NCI-H748 (cell line): ENCODE measurements around the gene COL5A1.

Experiments used
- DNase-seq: peaks from one replicate; lab custom pipeline; 2025; ENCODE audit not compliant: unreplicated experiment; lab: John Stamatoyannopoulos, UW

The COL5A1 gene

DNA sequence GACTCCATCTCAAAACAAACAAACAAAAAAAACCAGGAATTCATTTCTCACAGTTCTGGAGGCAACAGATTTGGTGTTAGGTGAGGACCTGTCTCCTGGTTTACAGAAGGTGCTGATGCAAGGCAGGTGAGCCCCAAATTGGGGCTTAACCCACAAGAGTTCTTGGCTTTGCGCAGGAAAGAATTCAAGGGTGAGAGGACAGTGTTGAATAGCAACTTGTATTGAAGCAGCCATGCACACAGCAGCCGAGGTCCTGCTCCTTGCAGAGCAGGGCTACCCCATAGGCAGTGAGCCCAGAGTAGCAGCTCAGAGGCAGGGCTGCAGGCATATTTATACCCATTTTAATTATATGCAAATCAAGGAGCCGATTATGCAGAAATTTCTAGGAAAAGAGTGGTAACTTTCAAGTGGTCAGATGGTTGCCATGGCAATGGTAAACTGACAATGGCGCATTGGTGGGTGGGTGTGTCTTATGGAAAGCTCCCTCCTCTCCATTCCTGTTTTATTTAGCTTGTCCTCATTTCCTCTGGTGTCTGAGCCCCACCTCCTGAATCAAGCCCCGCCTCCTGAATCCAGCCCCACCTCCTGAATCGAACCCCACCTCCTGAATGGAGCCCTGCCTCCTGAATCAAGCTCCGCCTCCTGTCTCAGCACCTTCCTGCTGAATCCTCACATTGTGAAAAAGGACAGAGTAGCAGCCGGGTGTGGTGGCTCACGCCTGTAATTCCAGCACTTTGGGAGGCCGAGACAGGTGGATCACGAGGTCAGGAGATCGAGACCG lies 34.5 kb upstream of the COL5A1 start:
- peak; percentile 20 for DNase-seq

- no peak for DNase-seq
Observed at GRCh38 chr9:134607971-134608370, 33.6 kb upstream of the COL5A1 start.

DNA sequence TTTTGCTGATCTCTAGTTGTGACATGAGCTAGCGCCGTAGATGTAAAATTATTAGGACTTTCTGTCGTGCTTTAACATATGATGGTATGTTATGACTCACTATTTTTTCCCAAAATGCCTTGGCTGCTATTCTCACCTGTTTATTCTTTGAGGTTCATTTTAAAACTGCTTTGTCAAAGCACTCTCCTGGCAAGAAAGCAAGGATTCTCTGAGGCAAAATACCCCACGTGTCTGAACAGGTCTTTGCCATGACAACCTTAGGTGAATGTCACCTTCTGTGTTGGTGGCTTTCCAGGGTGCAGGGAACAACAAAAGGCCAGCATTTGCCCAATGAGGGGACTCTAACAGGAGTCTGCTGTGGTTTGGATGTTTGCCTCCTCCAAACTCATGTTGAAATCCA lies 30.6 kb upstream of the COL5A1 start:
- no peak for DNase-seq

DNA sequence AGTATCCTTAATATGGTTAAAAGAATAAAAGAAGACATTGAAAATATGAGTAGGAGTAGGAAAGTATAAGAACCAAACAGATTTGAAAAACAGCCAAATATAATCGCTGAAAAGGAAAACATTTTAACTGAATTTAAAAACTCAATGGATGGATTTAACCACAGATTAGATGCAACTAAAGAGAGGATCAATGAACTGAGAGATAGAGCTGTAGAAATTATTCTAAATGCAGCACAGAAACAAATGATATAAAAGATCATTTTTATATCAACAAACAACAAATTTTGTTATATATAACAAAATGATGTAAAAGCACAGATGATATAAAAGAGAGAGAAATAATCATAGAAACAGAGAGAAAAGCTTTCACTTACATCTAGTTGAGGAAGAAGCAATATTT lies 29.3 kb upstream of the COL5A1 start:
- DNase-seq: no peak

GRCh38 chr9:134612715-134613114 lies 28.9 kb upstream of the COL5A1 start:
- DNase-seq: no peak

GRCh38 chr9:134614256-134614655 lies 27.3 kb upstream of the COL5A1 start:
- no peak for DNase-seq

GRCh38 chr9:134616341-134616740 lies 25.3 kb upstream of the COL5A1 start:
- no peak for DNase-seq

DNA sequence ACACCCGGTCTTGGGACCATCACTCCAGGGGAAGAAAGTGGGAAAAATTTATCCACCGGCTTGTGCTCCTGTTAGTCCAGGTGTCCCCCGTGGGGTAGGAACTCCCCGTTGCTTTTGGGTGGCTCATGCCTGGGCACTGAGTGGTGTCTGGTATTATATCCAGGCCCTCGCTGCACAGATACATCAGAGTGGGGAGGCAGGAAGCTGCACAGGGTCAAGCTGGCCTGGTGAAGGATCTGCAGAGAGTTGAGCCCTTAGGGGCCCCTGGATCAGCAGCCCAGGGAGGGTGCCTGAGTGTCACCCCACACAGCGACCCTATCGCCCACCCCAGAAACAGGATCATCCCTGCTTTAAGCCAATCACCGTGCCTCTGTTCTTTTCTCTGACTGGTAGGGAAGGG lies 24.4 kb upstream of the COL5A1 start:
- no peak for DNase-seq

DNA sequence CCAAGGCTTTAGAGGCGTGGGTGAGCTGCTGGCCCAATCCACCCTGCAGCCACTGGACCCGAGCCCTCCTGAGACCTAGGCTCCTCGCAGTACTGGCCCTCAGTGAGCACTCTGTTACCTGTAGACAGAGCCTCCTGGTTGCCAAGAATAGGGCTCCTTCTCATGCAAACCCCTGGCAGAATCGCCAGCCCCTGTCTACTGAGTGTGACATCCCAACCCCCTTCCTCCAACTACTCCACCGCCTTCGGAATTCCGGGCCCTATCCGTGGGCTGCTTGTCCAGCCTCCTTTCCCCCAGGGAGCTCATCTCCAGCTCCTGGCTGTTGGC lies 23.8 kb upstream of the COL5A1 start:
- no peak for DNase-seq

GRCh38 chr9:134618163-134618832 lies 23.3 kb upstream of the COL5A1 start:
- no peak for DNase-seq

DNA sequence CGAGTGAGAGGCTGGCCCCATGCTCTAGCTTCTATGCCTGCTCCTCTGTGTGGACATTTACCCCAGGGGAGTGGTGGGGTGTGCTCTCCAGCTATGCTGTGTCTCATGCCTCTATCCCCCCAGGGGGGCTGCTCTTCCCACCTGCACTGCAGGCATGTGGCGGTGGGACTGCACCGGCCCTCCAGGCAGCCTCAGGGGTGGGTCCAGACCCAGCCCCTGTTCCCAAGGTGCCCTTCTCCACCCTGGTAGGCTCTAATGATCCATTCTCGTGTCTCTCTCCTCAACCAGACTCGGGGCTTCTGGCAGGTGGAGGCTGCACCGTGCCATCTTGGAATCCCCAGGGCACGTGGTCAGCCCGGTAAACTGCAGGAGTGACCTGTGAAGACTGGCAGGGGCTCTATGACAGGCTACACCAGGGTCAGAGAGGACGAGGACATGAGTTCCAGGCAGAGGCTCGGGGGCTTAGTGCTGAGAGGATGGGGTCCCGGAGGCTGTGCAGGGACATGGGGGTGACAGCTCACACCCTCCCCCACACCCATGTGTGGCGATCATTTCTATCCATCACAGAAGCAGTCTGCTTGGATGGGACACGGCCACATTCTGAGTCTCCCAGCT lies 22.7 kb upstream of the COL5A1 start:
- no peak for DNase-seq

DNA sequence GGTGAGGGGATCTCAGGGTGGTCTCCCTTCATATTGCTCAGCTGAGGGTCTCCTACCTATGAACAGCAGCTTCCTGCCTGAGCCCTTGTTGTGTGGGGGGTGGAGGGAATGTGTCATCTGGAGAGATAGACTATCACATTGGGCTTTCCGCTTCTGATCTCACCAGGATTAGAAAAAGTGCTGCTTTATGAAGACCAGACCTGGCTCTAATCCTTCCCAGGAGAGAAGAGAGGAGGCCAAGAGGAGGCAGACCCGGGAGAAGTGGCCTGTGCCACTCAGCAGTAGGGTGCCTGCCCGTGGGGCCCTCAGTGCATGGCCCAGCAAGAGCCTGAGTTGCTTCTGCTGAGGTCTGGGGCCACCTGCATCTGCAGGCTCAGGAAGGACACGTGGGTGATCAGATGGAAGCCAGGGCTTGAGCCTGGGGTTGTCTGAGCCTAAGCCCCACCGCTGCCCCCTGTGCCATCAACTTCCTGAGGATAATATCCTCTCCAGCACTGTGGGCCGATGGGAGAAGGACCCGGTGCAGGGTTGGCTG lies 22.1 kb upstream of the COL5A1 start:
- DNase-seq: no peak

- no peak for DNase-seq
Observed at GRCh38 chr9:134619983-134620661, 21.5 kb upstream of the COL5A1 start.

DNA sequence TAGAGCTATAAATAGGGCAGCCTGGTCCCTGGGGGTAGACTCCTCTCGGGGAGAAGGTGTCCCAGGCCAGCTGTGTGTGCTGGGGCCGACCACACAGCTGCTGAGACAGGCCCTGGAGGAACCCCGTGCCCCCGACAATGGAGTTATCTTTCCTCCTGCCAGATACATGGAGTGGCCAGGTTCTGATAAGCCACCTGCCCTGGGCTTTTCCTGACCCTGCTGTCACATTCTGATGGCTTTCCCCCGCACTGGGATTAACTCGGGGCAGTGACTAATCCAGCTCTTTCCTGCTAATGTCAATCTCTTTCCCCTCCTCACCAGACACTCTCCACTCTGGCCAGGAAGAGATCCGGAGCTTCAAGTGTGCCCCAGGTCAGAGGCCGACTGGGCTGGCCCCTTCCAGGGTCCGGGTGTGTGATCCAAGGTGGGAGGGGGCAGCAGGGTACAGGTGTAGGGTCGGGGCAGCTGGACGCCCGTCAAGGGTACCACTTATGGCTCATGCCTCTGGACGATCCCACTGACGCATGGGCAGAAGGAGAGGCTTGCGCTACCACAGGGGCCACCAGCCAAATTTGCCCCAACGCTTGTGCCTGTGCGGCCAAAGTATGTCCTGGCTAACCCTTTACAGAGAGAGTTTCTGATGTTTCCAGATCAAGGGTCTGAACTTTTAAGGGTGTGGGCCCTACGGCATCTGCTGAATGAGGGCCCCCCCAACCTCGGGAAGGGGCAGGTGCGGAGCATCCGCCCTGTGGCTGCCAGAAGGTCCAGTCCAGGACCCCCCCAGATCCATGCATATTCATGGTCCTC lies 20.6 kb upstream of the COL5A1 start:
- no peak for DNase-seq

DNA sequence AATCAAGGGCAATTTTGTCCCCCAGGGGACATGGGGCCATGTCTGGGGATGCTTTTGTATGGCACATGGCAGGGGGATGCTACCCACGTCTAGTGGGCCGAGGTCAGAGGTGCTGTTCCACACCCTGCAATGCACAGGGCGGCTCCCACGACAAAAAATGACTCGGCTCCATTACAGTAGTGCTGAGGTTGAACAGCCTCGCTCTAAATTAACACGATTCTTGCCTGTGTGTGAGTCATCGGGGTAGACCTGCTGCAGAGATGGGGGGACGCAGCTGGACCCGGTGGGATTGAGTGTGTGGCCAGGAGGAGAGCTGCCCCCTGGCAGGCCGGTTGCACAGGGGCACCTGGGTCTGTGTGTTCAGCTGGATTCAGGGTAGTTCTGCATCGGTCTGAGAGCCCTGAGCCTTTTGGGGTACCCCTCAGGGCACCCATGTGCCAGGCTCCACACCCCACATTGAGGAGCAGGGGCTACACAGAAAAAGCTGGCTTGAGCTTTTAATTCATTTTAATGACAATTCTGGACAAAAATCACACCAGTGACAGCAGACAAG lies 20.0 kb upstream of the COL5A1 start:
- no peak for DNase-seq

- no peak for DNase-seq
Observed at GRCh38 chr9:134622896-134623257, 18.7 kb upstream of the COL5A1 start.

- DNase-seq: no peak
Observed at GRCh38 chr9:134623258-134624066, 18.1 kb upstream of the COL5A1 start.

GRCh38 chr9:134624137-134624591 lies 17.4 kb upstream of the COL5A1 start:
- no peak for DNase-seq

GRCh38 chr9:134624621-134625181 lies 16.9 kb upstream of the COL5A1 start:
- no peak for DNase-seq
